Activated B cell treated with CpG ODN at 0.5 μM for 24 hours (primary cell): ENCODE measurements around the gene MACF1. TPM values are rescaled to one million over a fixed set of nuclear protein-coding genes. Genes with fewer than 3 reads are reported as not detected.
"Not testable (repeated sequence)": the region's sequence is repeated elsewhere in the genome, so short reads cannot be mapped to it uniquely, and the experiment has no call there.

Experiments
- ATAC-seq: fragments of 200-7000 bp; cut with Tn5 transposase; one replicate; pipeline ENCODE4 v1.10.0; 2021; ENCODE audit warnings: low read depth, mild to moderate bottlenecking, moderate library complexity
- CTCF ChIA-PET: fragments of 350-600 bp; sonication (Branson Sonifier 250); formaldehyde crosslinking; loops from one replicate; lab custom pipeline; 2021; ENCODE audit warnings: antibody characterized with exemption; lab: Charles Lee
- POLR2A ChIA-PET: fragments of 350-600 bp; sonication (Branson Sonifier 250); formaldehyde crosslinking; loops from one replicate; lab custom pipeline; 2021; ENCODE audit warnings: antibody characterized with exemption; lab: Charles Lee
- DNase-seq: peaks from one replicate; pipeline ENCODE4 v3.0.0; 2022
- H3K27ac Mint-ChIP-seq: one replicate; pipeline ENCODE4 v1.8.0; 2020; ENCODE audit warnings: mixed read lengths
- H3K27me3 Mint-ChIP-seq: one replicate; pipeline ENCODE4 v1.8.0; 2021; ENCODE audit warnings: mixed read lengths
- H3K36me3 Mint-ChIP-seq: one replicate; pipeline ENCODE4 v1.8.0; 2021; ENCODE audit warnings: low read depth, mixed read lengths
- H3K4me1 Mint-ChIP-seq: one replicate; pipeline ENCODE4 v1.8.0; 2021; ENCODE audit warnings: mixed read lengths
- H3K4me3 Mint-ChIP-seq: one replicate; pipeline ENCODE4 v1.8.0; 2020; ENCODE audit warnings: mild to moderate bottlenecking, mixed read lengths
- H3K9me3 Mint-ChIP-seq: one replicate; pipeline ENCODE4 v1.8.0; 2020; ENCODE audit warnings: mixed read lengths
- intact Hi-C: fragments of 100-400 bp; cut with micrococcal nuclease; formaldehyde crosslinking; loops from one replicate; pipeline ENCODE4 v1.15.1; 2024
- total RNA-seq: library from RNA; stranded (reverse); gene quantifications from 2 replicates; pipeline ENCODE4 v1.2.3, GENCODE V29; 2022
- TF ChIP-seq, protein P1 (sequence below): fragments of 200-600 bp; IDR thresholded peaks from one replicate; pipeline ENCODE4 v1.8.0; 2022; ENCODE audit warnings: antibody characterized with exemption, mild to moderate bottlenecking

The MACF1 gene
- total RNA-seq, 1 donor from 2014 or later = 286 TPM

DNA sequence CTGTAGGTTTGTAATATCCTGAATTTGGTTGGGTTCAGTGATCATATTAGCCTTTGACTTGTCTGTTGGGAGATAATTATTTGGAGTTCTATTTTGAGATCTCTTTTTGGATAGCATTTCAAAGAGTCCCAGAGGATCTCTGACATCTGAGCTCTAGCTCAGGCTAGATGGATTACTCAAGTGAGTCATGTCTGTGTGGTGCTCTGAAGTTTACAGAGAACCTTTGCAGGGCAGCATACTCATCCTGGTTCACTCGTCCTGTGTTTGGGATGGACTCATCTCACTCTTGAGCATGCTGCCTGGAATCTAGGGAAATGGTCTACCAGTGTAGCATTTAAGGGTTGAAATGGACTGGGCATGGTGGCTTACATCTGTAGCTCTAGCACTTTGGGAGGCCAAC is 257.6 kb downstream of the MACF1 start:
- peaks cover 93% of the 10 kb centered on the region for H3K36me3 Mint-ChIP-seq

DNA sequence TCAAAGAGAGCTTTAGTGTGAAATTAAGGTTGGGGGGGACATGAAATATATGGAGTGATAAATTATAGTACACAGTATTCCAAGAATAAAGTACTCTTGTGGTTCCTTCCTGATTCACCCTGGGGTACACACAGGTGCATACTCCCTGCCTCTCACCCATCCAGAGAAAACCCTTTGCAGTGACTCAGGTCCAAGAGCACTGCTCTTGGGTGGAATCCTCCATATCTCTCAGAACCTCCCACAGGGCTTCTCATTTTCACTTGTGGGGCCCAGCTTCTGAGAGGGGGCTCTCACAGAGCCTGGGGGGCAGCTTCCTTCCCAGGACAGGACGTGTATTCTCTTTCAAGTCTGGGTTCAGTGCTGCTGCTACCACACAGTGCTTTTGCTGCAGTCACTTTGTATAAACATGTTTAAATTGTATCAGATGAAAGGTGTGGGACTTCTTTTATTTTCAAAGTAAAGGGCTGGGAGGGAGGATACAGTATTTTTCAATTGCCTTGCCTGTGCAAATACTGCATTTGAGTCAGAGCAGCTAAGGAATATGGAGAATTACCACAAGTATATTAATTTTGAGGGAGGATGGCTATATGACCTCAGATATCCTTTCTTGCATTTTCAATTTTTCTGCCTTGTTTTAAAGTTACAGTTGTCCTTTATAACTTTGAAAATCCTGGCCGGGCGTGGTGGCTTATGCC is 262.1 kb downstream of the MACF1 start:
- TF ChIP-seq, protein P1, sequence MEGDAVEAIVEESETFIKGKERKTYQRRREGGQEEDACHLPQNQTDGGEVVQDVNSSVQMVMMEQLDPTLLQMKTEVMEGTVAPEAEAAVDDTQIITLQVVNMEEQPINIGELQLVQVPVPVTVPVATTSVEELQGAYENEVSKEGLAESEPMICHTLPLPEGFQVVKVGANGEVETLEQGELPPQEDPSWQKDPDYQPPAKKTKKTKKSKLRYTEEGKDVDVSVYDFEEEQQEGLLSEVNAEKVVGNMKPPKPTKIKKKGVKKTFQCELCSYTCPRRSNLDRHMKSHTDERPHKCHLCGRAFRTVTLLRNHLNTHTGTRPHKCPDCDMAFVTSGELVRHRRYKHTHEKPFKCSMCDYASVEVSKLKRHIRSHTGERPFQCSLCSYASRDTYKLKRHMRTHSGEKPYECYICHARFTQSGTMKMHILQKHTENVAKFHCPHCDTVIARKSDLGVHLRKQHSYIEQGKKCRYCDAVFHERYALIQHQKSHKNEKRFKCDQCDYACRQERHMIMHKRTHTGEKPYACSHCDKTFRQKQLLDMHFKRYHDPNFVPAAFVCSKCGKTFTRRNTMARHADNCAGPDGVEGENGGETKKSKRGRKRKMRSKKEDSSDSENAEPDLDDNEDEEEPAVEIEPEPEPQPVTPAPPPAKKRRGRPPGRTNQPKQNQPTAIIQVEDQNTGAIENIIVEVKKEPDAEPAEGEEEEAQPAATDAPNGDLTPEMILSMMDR = no peak
- ATAC-seq = no peak
- Mint-ChIP-seq H3K27ac (no peak overlapping the region), H3K27me3 (no peaks in the 10 kb centered on the region), H3K4me3 (no peak overlapping the region), H3K36me3 (peaks cover 86% of the 10 kb centered on the region), H3K4me1 (no peaks in the 10 kb centered on the region), H3K9me3 (no peaks in the 10 kb centered on the region)
- intact Hi-C loops = no loop called here
- POLR2A ChIA-PET = no interaction called here
- CTCF ChIA-PET = interaction anchor here (1.8 kb wide), 1 partner anchor 72 kb away, joined by 3 read pairs; no protein-coding TSS in a partner anchor
- DNase-seq = no peak

More for the DNA sequence above, 257.6 kb downstream of the MACF1 start:
- TF ChIP-seq, protein P1 = no peak
- no peak for ATAC-seq
- DNase-seq = no peak
- intact Hi-C loops = no loop called here
- Mint-ChIP-seq H3K4me3 (no peak overlapping the region), H3K27ac (no peak overlapping the region), H3K4me1 (no peaks in the 10 kb centered on the region), H3K9me3 (no peaks in the 10 kb centered on the region), H3K27me3 (no peaks in the 10 kb centered on the region)
- ChIA-PET POLR2A (no interaction called here), CTCF (no interaction called here)

DNA sequence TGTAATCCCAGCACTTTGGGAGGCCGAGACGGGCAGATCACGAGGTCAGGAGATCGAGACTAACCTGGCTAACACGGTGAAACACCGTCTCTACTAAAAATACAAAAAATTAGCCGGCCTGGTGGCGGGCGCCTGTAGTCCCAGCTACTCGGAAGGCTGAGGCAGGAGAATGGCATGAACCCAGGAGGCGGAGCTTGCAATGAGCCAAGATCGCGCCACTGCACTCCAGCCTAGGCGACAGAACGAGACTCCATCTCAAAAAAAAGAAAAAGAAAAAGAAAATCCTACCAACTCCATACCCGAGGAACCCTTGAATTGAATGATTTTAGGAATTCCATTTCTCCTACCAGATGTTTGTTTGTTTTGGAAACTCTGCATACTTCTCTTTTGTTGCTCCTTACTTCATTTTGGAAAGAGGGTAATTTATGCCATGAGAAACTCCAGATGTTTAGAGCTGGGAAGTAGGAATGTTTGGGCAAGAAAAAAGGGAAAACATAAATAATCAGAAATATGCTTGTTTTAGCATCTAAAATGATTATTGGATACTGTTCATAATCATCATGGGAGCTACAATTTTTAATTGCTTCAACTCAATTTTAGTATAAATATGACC is 262.7 kb downstream of the MACF1 start:
- H3K27ac Mint-ChIP-seq, H3K4me3 Mint-ChIP-seq, DNase-seq, H3K27me3 Mint-ChIP-seq, POLR2A ChIA-PET, H3K9me3 Mint-ChIP-seq, ATAC-seq, intact Hi-C loops, H3K4me1 Mint-ChIP-seq: not testable (repeated sequence)
- CTCF ChIA-PET = interaction anchor here (1.8 kb wide), 1 partner anchor 71 kb away, joined by 3 read pairs; no protein-coding TSS in a partner anchor
- H3K36me3 Mint-ChIP-seq = peaks cover 86% of the 10 kb centered on the region

DNA sequence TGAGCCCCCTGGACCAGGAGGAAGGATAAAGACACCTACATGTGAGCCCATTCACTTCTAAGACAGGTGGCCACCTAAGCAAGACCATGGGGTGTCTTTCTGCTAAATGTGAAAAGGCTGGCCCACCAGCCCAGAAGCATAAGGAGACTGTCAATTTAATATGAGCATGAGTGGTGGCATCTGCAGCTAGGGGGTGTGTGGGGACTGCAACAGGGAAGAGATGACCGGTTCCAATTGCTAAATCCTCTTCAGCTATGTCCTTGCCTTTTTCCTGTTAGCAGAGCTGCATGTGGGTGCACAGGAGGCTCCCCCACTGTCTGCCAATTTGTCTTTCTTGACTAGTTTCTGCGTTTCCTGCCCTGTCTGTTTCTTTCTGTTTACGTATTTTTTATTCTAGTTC is 264.7 kb downstream of the MACF1 start:
- ChIA-PET POLR2A (no interaction called here), CTCF (interaction anchor here (2.5 kb wide), 1 partner anchor 69 kb away, joined by 9 read pairs; no protein-coding TSS in a partner anchor)
- ATAC-seq (no peak), DNase-seq (no peak)
- no peak overlapping the region for H3K27ac Mint-ChIP-seq
- no peaks in the 10 kb centered on the region for H3K4me1 Mint-ChIP-seq
- TF ChIP-seq, protein P1 = no peak
- H3K36me3 Mint-ChIP-seq = peaks cover 79% of the 10 kb centered on the region
- no peaks in the 10 kb centered on the region for H3K27me3 Mint-ChIP-seq
- H3K9me3 Mint-ChIP-seq = no peaks in the 10 kb centered on the region
- H3K4me3 Mint-ChIP-seq = no peak overlapping the region
- intact Hi-C loops = no loop called here

DNA sequence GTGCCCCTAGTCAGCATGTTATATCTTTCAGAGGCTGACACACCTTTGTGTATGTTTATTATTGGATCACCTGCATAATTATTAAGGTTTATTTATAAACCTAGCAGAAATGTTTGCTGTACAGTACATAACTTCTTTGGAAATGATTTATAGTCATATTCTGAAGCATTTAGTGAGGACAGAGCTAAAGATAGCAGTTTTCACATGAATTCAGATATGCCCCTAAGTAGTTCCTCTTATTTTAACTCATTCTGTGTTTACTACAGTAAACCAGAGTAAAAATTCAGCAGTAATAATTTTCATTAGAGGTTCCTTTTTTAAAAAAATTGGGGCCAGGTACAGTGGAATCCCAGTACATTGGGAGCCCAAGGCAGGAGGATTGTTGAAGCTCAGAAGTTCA is 265.5 kb downstream of the MACF1 start:
- H3K27me3 Mint-ChIP-seq = no peaks in the 10 kb centered on the region
- intact Hi-C loops = loop anchor here (2.0 kb wide), 1 partner anchor 69 kb away; no protein-coding TSS in a partner anchor
- H3K27ac Mint-ChIP-seq = no peak overlapping the region
- H3K9me3 Mint-ChIP-seq = no peaks in the 10 kb centered on the region
- POLR2A ChIA-PET = interaction anchor here (0.6 kb wide), 1 partner anchor 410 kb away, joined by 9 read pairs; no protein-coding TSS in a partner anchor
- peaks cover 76% of the 10 kb centered on the region for H3K36me3 Mint-ChIP-seq
- no peak for DNase-seq
- no peaks in the 10 kb centered on the region for H3K4me1 Mint-ChIP-seq
- no peak for ATAC-seq
- TF ChIP-seq, protein P1 = no peak
- H3K4me3 Mint-ChIP-seq = no peak overlapping the region
- CTCF ChIA-PET = interaction anchor here (1.4 to 2.5 kb wide), 2 partner anchors 69 to 70 kb away, joined by 4 to 9 read pairs; no protein-coding TSS in a partner anchor
